CD14-positive monocyte (primary cell): Measurements from ENCODE around the gene FRMD6. TPM values are rescaled to one million over a fixed set of nuclear protein-coding genes. Genes with fewer than 3 reads are reported as not detected.

Experiments used
- DNase-seq, 3 donors: peaks; one replicate each; pipeline ENCODE4 v3.0.0-alpha.2; 2011 to 2022
- H2AFZ ChIP-seq: 2 replicates; pipeline ENCODE4 v1.6.0; 2012; ENCODE audit warnings: mild to moderate bottlenecking, low read depth, low read length, inconsistent platforms; ENCODE audit not compliant: insufficient read depth, poor library complexity, severe bottlenecking
- H3K27ac ChIP-seq, 2 donors: 1 replicate in 1 of 2; 2 replicates in 1 of 2; pipeline ENCODE4 v1.5.1; 2012 to 2013; ENCODE audit warnings: low read length in 2 of 2, control low read depth in 1 of 2, inconsistent platforms in 1 of 2, low read depth in 1 of 2, mild to moderate bottlenecking in 1 of 2
- H3K27me3 ChIP-seq, 2 donors: one replicate each; pipeline versions ENCODE4 v1.6.0 to v1.6.1; 2011 to 2013; ENCODE audit warnings: low read length in 2 of 2; ENCODE audit not compliant: control insufficient read depth in 2 of 2, insufficient read depth in 2 of 2
- H3K36me3 ChIP-seq, 2 donors: replicated peaks in 1 of 2; 1 replicate in 1 of 2; 2 replicates in 1 of 2; pipeline versions ENCODE4 v1.5.1 to v1.6.1; 2012 to 2013; ENCODE audit warnings: low read length in 2 of 2, control low read depth in 1 of 2, inconsistent platforms in 1 of 2, mild to moderate bottlenecking in 1 of 2; ENCODE audit not compliant: insufficient read depth in 2 of 2, control insufficient read depth in 1 of 2
- H3K4me1 ChIP-seq, 2 donors: 1 replicate in 1 of 2; 2 replicates in 1 of 2; pipeline versions ENCODE4 v1.5.1 to v1.6.1; 2012 to 2013; ENCODE audit warnings: low read length in 2 of 2, control low read depth in 1 of 2, inconsistent platforms in 1 of 2, mild to moderate bottlenecking in 1 of 2, moderate library complexity in 1 of 2; ENCODE audit not compliant: insufficient read depth in 2 of 2, control insufficient read depth in 1 of 2
- H3K4me2 ChIP-seq: replicated peaks from 2 replicates; pipeline ENCODE3; 2012; ENCODE audit warnings: low read length, moderate library complexity, mild to moderate bottlenecking; ENCODE audit not compliant: poor library complexity, severe bottlenecking; ENCODE audit errors: extremely low read depth
- H3K4me3 ChIP-seq, 3 experiments: fragments of 200-600 bp in 1 of 3; sonication (generic) in 1 of 3; replicated peaks in 1 of 3; 1 replicate in 2 of 3; 2 replicates in 1 of 3; pipeline ENCODE4 v1.5.1; 2011 to 2013; ENCODE audit warnings: low read length in 3 of 3, mild to moderate bottlenecking in 3 of 3, control low read depth in 2 of 3, low read depth in 2 of 3, inconsistent platforms in 1 of 3, moderate library complexity in 1 of 3
- H3K79me2 ChIP-seq: 2 replicates; pipeline ENCODE4 v1.6.0; 2012; ENCODE audit warnings: mild to moderate bottlenecking, control low read depth, inconsistent platforms, low read length, moderate library complexity; ENCODE audit not compliant: insufficient read depth
- H3K9ac ChIP-seq: 2 replicates; pipeline ENCODE4 v1.6.0; 2017; ENCODE audit warnings: low read length, mild to moderate bottlenecking; ENCODE audit not compliant: insufficient read depth, poor library complexity, severe bottlenecking
- H3K9me3 ChIP-seq, 2 donors: replicated peaks in 1 of 2; 1 replicate in 1 of 2; 2 replicates in 1 of 2; pipeline versions ENCODE4 v1.5.1 to v1.6.1; 2012 to 2013; ENCODE audit warnings: low read length in 2 of 2, control low read depth in 1 of 2; ENCODE audit not compliant: control insufficient read depth in 1 of 2, insufficient read depth in 1 of 2
- H4K20me1 ChIP-seq: 2 replicates; pipeline ENCODE4 v1.6.0; 2012; ENCODE audit warnings: mild to moderate bottlenecking, low read length, control low read depth, moderate library complexity; ENCODE audit not compliant: insufficient read depth
- H3K27ac Mint-ChIP-seq, 7 donors: one replicate each; pipeline ENCODE4 v1.8.0; 2020; ENCODE audit warnings: mild to moderate bottlenecking in 7 of 7, mixed read lengths in 7 of 7, moderate library complexity in 6 of 7, inconsistent platforms in 2 of 7
- H3K27me3 Mint-ChIP-seq, 3 donors: one replicate each; pipeline ENCODE4 v1.8.0; 2021 to 2022; ENCODE audit warnings: low read depth in 3 of 3, mild to moderate bottlenecking in 3 of 3, mixed read lengths in 3 of 3, moderate library complexity in 3 of 3, inconsistent platforms in 1 of 3
- H3K36me3 Mint-ChIP-seq, 2 donors: one replicate each; pipeline ENCODE4 v1.8.0; 2020; ENCODE audit warnings: mixed read lengths in 2 of 2, inconsistent platforms in 1 of 2, mild to moderate bottlenecking in 1 of 2
- H3K4me1 Mint-ChIP-seq: one replicate; pipeline ENCODE4 v1.8.0; 2020; ENCODE audit warnings: mild to moderate bottlenecking, mixed read lengths
- H3K4me3 Mint-ChIP-seq, 2 donors: one replicate each; pipeline ENCODE4 v1.8.0; 2020; ENCODE audit warnings: mild to moderate bottlenecking in 2 of 2, mixed read lengths in 2 of 2, moderate library complexity in 1 of 2
- H3K9me3 Mint-ChIP-seq, 7 donors: one replicate each; pipeline ENCODE4 v1.8.0; 2020 to 2022; ENCODE audit warnings: mixed read lengths in 7 of 7, mild to moderate bottlenecking in 6 of 7, moderate library complexity in 6 of 7, inconsistent platforms in 2 of 7
- WGBS: methylation state at CpG from one replicate; pipeline ENCODE4 v1.1.5; 2013; ENCODE audit warnings: missing lambda C conversion rate; ENCODE audit not compliant: insufficient coverage; 5-methylcytosine and 5-hydroxymethylcytosine counted together
- intact Hi-C, 2 donors: fragments of 100-400 bp; cut with micrococcal nuclease; formaldehyde crosslinking; loops; one replicate each; pipeline versions ENCODE4 v1.15.0 to v1.15.1; 2023
- polyA plus RNA-seq, 3 donors: library from polyadenylated mRNA; depleted of rRNA in 1 of 3; unstranded in 2 of 3; stranded (reverse) in 1 of 3; fragments of 300-500 nt in 2 of 3; fragments of >200 nt in 1 of 3; fragmentation: Illumina TruSeq in 2 of 3; gene quantifications; 1 replicate in 2 of 3; 2 replicates in 1 of 3; pipeline ENCODE4 v1.2.3, GENCODE V29; 2012 to 2021
- TF ChIP-seq, protein P1 (sequence below): fragments of 200-600 bp; IDR thresholded peaks from one replicate; pipeline ENCODE4 v1.8.0; 2022; ENCODE audit warnings: antibody characterized with exemption, mild to moderate bottlenecking

The FRMD6 gene
- polyA plus RNA-seq, 3 donors = 0.12 to 0.25 (median 0.12) TPM

DNA sequence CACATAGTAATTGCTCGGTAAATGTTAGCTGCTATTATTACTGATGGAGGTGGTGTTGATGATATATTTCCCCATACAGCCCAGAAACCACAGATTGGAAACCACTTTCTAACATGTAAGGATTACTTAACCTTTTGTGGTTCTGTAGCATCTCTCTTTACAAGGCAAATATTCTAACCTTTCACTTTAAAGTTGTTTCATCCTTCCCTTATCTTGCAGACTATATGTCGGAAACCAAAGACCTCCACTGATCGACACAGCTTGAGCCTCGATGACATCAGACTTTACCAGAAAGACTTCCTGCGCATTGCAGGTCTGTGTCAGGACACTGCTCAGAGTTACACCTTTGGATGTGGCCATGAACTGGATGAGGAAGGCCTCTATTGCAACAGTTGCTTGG, 75.8 kb downstream of the FRMD6 start:
- Histone ChIP-seq H2AFZ (no peak overlapping the region), H3K36me3 (no peaks in the 10 kb centered on the region), H3K27ac (no peak overlapping the region), H3K27me3 (peaks cover 0 to 10% of the 10 kb centered on the region in 2 donors), H3K9ac (no peak overlapping the region), H3K4me3 (no peak overlapping the region), H3K79me2 (no peaks in the 10 kb centered on the region), H4K20me1 (no peaks in the 10 kb centered on the region), H3K4me2 (no peak overlapping the region), H3K9me3 (no peaks in the 10 kb centered on the region), H3K4me1 (no peaks in the 10 kb centered on the region)
- Mint-ChIP-seq H3K36me3 (no peaks in the 10 kb centered on the region), H3K9me3 (peaks cover 0 to 3% (median 0%) of the 10 kb centered on the region in 7 donors), H3K27ac (no peak overlapping the region), H3K4me3 (no peak overlapping the region), H3K27me3 (peaks cover 7 to 13% (median 11%) of the 10 kb centered on the region in 3 donors), H3K4me1 (no peaks in the 10 kb centered on the region)
- 85% methylated on average over 4 of the region's 5 CpGs for WGBS
- intact Hi-C loops = no loop called here
- DNase-seq = no peak
- TF ChIP-seq, protein P1, sequence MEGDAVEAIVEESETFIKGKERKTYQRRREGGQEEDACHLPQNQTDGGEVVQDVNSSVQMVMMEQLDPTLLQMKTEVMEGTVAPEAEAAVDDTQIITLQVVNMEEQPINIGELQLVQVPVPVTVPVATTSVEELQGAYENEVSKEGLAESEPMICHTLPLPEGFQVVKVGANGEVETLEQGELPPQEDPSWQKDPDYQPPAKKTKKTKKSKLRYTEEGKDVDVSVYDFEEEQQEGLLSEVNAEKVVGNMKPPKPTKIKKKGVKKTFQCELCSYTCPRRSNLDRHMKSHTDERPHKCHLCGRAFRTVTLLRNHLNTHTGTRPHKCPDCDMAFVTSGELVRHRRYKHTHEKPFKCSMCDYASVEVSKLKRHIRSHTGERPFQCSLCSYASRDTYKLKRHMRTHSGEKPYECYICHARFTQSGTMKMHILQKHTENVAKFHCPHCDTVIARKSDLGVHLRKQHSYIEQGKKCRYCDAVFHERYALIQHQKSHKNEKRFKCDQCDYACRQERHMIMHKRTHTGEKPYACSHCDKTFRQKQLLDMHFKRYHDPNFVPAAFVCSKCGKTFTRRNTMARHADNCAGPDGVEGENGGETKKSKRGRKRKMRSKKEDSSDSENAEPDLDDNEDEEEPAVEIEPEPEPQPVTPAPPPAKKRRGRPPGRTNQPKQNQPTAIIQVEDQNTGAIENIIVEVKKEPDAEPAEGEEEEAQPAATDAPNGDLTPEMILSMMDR = no peak

DNA sequence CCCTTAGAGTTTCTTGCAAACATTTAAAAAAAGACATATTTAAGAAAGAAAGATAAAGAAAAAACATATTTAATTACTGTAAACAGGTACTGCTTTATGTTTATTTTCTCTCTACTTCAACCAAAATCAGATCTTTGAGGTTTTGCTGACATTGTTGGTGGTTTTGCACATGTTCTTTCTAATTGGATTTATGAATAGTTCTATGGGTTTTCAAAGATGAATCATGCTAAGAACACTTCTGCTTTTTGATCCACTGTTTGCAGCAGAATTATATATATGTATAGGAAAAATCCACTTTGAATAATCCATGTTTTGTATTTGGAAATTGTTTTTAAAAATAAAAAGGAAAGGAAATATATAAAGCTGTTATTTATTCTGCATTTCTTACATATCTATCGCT, 78.4 kb downstream of the FRMD6 start:
- Histone ChIP-seq H3K27me3 (peaks cover 4 to 22% of the 10 kb centered on the region in 2 donors), H3K27ac (no peak overlapping the region), H3K4me1 (no peaks in the 10 kb centered on the region), H3K4me3 (no peak overlapping the region), H3K79me2 (no peaks in the 10 kb centered on the region), H2AFZ (no peak overlapping the region), H4K20me1 (no peaks in the 10 kb centered on the region), H3K36me3 (no peaks in the 10 kb centered on the region), H3K9me3 (no peaks in the 10 kb centered on the region), H3K9ac (no peak overlapping the region), H3K4me2 (no peak overlapping the region)
- Mint-ChIP-seq H3K36me3 (no peaks in the 10 kb centered on the region), H3K27me3 (peaks cover 9 to 21% (median 12%) of the 10 kb centered on the region in 3 donors), H3K4me1 (no peaks in the 10 kb centered on the region), H3K4me3 (no peak overlapping the region), H3K27ac (no peak overlapping the region), H3K9me3 (peaks cover 0 to 6% (median 0%) of the 10 kb centered on the region in 7 donors)
- peak in 1 of 3 donors; percentile 15 for DNase-seq
- no CpG with 5 or more reads among the region's 1 CpG for WGBS
- intact Hi-C loops = no loop called here
- TF ChIP-seq, protein P1 = no peak
